Body of pancreas (tissue), 4 donors: ENCODE results near the gene KLK4.

Source experiments
- CTCF ChIP-seq, 7 experiments: fragments of 450-650 bp in 4 of 7; fragments of 200-600 bp in 3 of 7; sonication (generic) in 3 of 7; IDR thresholded peaks; one replicate each; pipeline ENCODE4 v1.5.1; 2016 to 2019; ENCODE audit warnings: antibody characterized with exemption in 7 of 7
- POLR2A ChIP-seq, 3 donors: fragments of 450-650 bp; IDR thresholded peaks; one replicate each; pipeline ENCODE4 v1.6.1; 2016; ENCODE audit warnings: antibody characterized with exemption in 3 of 3, mild to moderate bottlenecking in 2 of 3

- TF ChIP-seq POLR2A (IDR thresholded peaks at IDR 0.05) = no peak
- TF ChIP-seq CTCF (IDR thresholded peaks at IDR 0.05) = no peak
These were observed 38.7 kb upstream of the KLK4 start for GRCh38 chr19:50949861-50950260.
